Measurements from ENCODE around the gene IL9R.

The IL9R gene

GRCh38 chrX:155997436-155997835, at the start of gene IL9R:
Gene IL9R, plus strand, starts transcription at chrX:155997696. Its CDS starts 64 bp downstream, at chrX:155997760.
- CTCF ChIA-PET: no interaction called here
- no peaks in the 10 kb centered on the region for H3K9me3 ChIP-seq (ENCODE audit: control insufficient read depth, insufficient read depth, low read depth, low read length)
- TF ChIP-seq ZNF148 (tag by site-specific recombination; IDR thresholded peaks at IDR 0.05; ENCODE audit: borderline replicate concordance): no peak
- no peak for TF ChIP-seq ZNF184 (tag by site-specific recombination; IDR thresholded peaks at IDR 0.05)
- no peak for TF ChIP-seq ZIC2 (tag by site-specific recombination; IDR thresholded peaks at IDR 0.05)
- TF ChIP-seq ZNF704 (tag by site-specific recombination; IDR thresholded peaks at IDR 0.05): no peak
- no peak for TF ChIP-seq SP3 (tag by site-specific recombination; IDR thresholded peaks at IDR 0.05)
- TF ChIP-seq ZBTB8A (tag by site-specific recombination; IDR thresholded peaks at IDR 0.05): no peak
- no peak for TF ChIP-seq ZNF266 (tag by site-specific recombination; IDR thresholded peaks at IDR 0.05; ENCODE audit: low read depth)
- no peak for TF ChIP-seq MZF1 (tag by site-specific recombination; IDR thresholded peaks at IDR 0.05; ENCODE audit: borderline replicate concordance)
- no peak for TF ChIP-seq ZNF677 (tag by site-specific recombination; IDR thresholded peaks at IDR 0.05)
- no peak for TF ChIP-seq HOXD13 (CRISPR knock-in tag; IDR thresholded peaks at IDR 0.05; ENCODE audit: borderline replicate concordance)
- TF ChIP-seq WT1 (tag by site-specific recombination; IDR thresholded peaks at IDR 0.05): no peak
- no peak for TF ChIP-seq HOXA7 (CRISPR knock-in tag; IDR thresholded peaks at IDR 0.05; ENCODE audit: borderline replicate concordance)
- no peak for TF ChIP-seq ZNF362 (tag by site-specific recombination; IDR thresholded peaks at IDR 0.05)

GRCh38 chrX:155949098-155949497, 48.4 kb upstream of the IL9R start:
- Histone ChIP-seq H3K4me3 (ENCODE audit: low read depth, low read length) (no peak overlapping the region), H3K27ac (ENCODE audit: extremely low read depth, low read depth, low read length) (no peak overlapping the region), H3K36me3 (ENCODE audit: control insufficient read depth in 2 of 2, insufficient read depth in 1 of 2, low read length in 2 of 2) (no peaks in the 10 kb centered on the region), H3K4me1 (ENCODE audit: control insufficient read depth, insufficient read depth, low read length) (no peaks in the 10 kb centered on the region), H3K9me3 (ENCODE audit: control insufficient read depth, insufficient read depth, low read depth, low read length) (no peaks in the 10 kb centered on the region)
- CTCF ChIA-PET: no interaction called here
- no peak for TF ChIP-seq ZNF660 (tag by site-specific recombination; IDR thresholded peaks at IDR 0.05)
- TF ChIP-seq ZNF169 (tag by site-specific recombination; IDR thresholded peaks at IDR 0.05): no peak
- no peak for TF ChIP-seq HOXD13 (CRISPR knock-in tag; IDR thresholded peaks at IDR 0.05; ENCODE audit: borderline replicate concordance)
- TF ChIP-seq CTCF (tag by site-specific recombination; IDR thresholded peaks at IDR 0.05): no peak
- TF ChIP-seq ZNF549 (tag by site-specific recombination; IDR thresholded peaks at IDR 0.05): no peak
- TF ChIP-seq ZNF19 (tag by site-specific recombination; IDR thresholded peaks at IDR 0.05; ENCODE audit: low read depth): no peak
- TF ChIP-seq ZBTB1 (tag by site-specific recombination; IDR thresholded peaks at IDR 0.05): no peak
- no peak for TF ChIP-seq ZNF341 (tag by site-specific recombination; IDR thresholded peaks at IDR 0.05; ENCODE audit: low read depth)
- no peak for TF ChIP-seq TSHZ1 (tag by site-specific recombination; IDR thresholded peaks at IDR 0.05; ENCODE audit: borderline replicate concordance)
- TF ChIP-seq OSR2 (tag by site-specific recombination; IDR thresholded peaks at IDR 0.05): no peak
- no peak for TF ChIP-seq ZFHX2 (tag by site-specific recombination; conservative IDR thresholded peaks at IDR 0.05)
- TF ChIP-seq ZNF26 (tag by site-specific recombination; IDR thresholded peaks at IDR 0.05): no peak
- POLR2A ChIA-PET: no interaction called here

More at GRCh38 chrX:155997436-155997835, at the start of gene IL9R:
- POLR2A ChIA-PET: no interaction called here
- Histone ChIP-seq H3K36me3 (ENCODE audit: control insufficient read depth in 2 of 2, insufficient read depth in 1 of 2, low read length in 2 of 2) (no peaks in the 10 kb centered on the region), H3K27ac (ENCODE audit: extremely low read depth, low read depth, low read length) (no peak within 1 kb of the TSS), H3K4me3 (ENCODE audit: low read depth, low read length) (no peak within 1 kb of the TSS), H3K4me1 (ENCODE audit: control insufficient read depth, insufficient read depth, low read length) (no peaks in the 10 kb centered on the region)
